SK-N-MC (cell line): ENCODE measurements around the gene PLGRKT.

Experiments
- EZH2 ChIP-seq: fragments of 200-600 bp; sonication (generic); IDR thresholded peaks from one replicate; pipeline ENCODE4 v1.6.1; 2017; ENCODE audit warnings: antibody characterized with exemption
- POLR2AphosphoS5 ChIP-seq: IDR thresholded peaks from 2 replicates; pipeline ENCODE4 v1.6.1; 2012; ENCODE audit warnings: mild to moderate bottlenecking, low read depth, low read length, borderline replicate concordance

DNA sequence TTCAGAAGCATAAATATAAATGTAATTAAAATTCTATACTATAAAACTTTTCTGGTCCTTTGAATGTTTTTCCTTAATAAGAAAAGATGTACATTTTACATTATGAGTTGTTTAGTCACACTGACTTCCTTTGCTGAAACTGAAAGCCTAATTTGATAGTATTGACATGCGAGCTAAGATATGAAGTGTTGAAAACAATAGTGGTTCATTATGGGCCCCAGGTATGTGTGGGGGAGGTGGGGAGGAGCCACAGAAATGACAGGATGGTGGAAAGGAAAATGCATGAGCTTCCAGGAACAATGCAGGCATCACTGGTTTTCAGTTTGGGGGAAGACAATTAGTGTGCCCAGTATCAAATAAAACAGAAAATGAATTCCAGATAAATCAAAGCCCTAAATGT lies 62.6 kb downstream of the PLGRKT start:
- TF ChIP-seq EZH2: no peak
- no peak for TF ChIP-seq POLR2AphosphoS5
